ENCODE results near the gene CRYL1.

The CRYL1 gene

GRCh38 chr13:20525601-20526544 lies at the start of gene CRYL1:
Gene CRYL1 (minus strand): TSS chr13:20525857. CDS start chr13:20525794, 63 bp downstream.
- peak; percentile 72 for DNase-seq (ENCODE audit: low spot score)
- no peak for FAIRE-seq

GRCh38 chr13:20573636-20574035 lies 48.0 kb upstream of the CRYL1 start:
- DNase-seq (ENCODE audit: low spot score): no peak
- no peak for FAIRE-seq

GRCh38 chr13:20573186-20573585 lies 47.5 kb upstream of the CRYL1 start:
- no peak for FAIRE-seq
- no peak for DNase-seq (ENCODE audit: low spot score)

GRCh38 chr13:20571676-20572075 lies 46.0 kb upstream of the CRYL1 start:
- FAIRE-seq: no peak

GRCh38 chr13:20570517-20570916 lies 44.9 kb upstream of the CRYL1 start:
- FAIRE-seq (no peak), DNase-seq (ENCODE audit: low spot score) (no peak)

More at GRCh38 chr13:20571676-20572075, 46.0 kb upstream of the CRYL1 start:
- DNase-seq (ENCODE audit: low spot score): no peak

GRCh38 chr13:20567881-20568528 lies 42.3 kb upstream of the CRYL1 start:
- FAIRE-seq: no peak
- no peak for DNase-seq (ENCODE audit: low spot score)

GRCh38 chr13:20566898-20567874 lies 41.5 kb upstream of the CRYL1 start, which contains the start of gene IFT88:
Gene IFT88 (plus strand): TSS chr13:20567157. CDS start chr13:20574386, 7,229 bp downstream.
- FAIRE-seq (no peak), DNase-seq (ENCODE audit: low spot score) (peak; percentile 88)

- no peak for DNase-seq (ENCODE audit: low spot score)
- FAIRE-seq: no peak
These were observed 40.8 kb upstream of the CRYL1 start for GRCh38 chr13:20566468-20566897.

GRCh38 chr13:20565115-20565736 lies 39.6 kb upstream of the CRYL1 start:
- no peak for FAIRE-seq
- DNase-seq (ENCODE audit: low spot score): no peak

GRCh38 chr13:20561741-20562140 lies 36.1 kb upstream of the CRYL1 start:
- FAIRE-seq: no peak

GRCh38 chr13:20559659-20560356 lies 34.2 kb upstream of the CRYL1 start:
- no peak for FAIRE-seq
- DNase-seq (ENCODE audit: low spot score): no peak

More at GRCh38 chr13:20561741-20562140, 36.1 kb upstream of the CRYL1 start:
- DNase-seq (ENCODE audit: low spot score): no peak

GRCh38 chr13:20558982-20559381 lies 33.3 kb upstream of the CRYL1 start:
- DNase-seq (ENCODE audit: low spot score) (no peak), FAIRE-seq (no peak)

- no peak for DNase-seq (ENCODE audit: low spot score)
These were observed 27.7 kb upstream of the CRYL1 start for GRCh38 chr13:20553311-20553710.

GRCh38 chr13:20550799-20551198 lies 25.1 kb upstream of the CRYL1 start:
- DNase-seq (ENCODE audit: low spot score): no peak
- FAIRE-seq: no peak

More at GRCh38 chr13:20553311-20553710, 27.7 kb upstream of the CRYL1 start:
- FAIRE-seq: no peak

GRCh38 chr13:20547479-20547908 lies 21.8 kb upstream of the CRYL1 start:
- no peak for DNase-seq (ENCODE audit: low spot score)
- no peak for FAIRE-seq

- DNase-seq (ENCODE audit: low spot score): no peak
- FAIRE-seq: no peak
These were observed 20.9 kb upstream of the CRYL1 start for GRCh38 chr13:20546556-20546955.

- FAIRE-seq: no peak
These were observed 18.7 kb upstream of the CRYL1 start for GRCh38 chr13:20544201-20544923.

GRCh38 chr13:20536992-20537391 lies 11.3 kb upstream of the CRYL1 start:
- no peak for DNase-seq (ENCODE audit: low spot score)
- no peak for FAIRE-seq

More at GRCh38 chr13:20544201-20544923, 18.7 kb upstream of the CRYL1 start:
- DNase-seq (ENCODE audit: low spot score): no peak

GRCh38 chr13:20534038-20534608 lies 8.5 kb upstream of the CRYL1 start:
- FAIRE-seq: no peak
- DNase-seq (ENCODE audit: low spot score): no peak
